GM19468 (cell line): Measurements from ENCODE around the gene EIF1.

Experiments used
- ATAC-seq: cut with Tn5 transposase; IDR thresholded peaks from one replicate; pipeline ENCODE4 v1.9.1; 2021; ENCODE audit warnings: mild to moderate bottlenecking, moderate library complexity, moderate number of reproducible peaks; ENCODE audit not compliant: unreplicated experiment; ENCODE audit errors: extremely low read depth

Gene EIF1

GRCh38 chr17:41654678-41655607 is 33.7 kb upstream of the EIF1 start:
- ATAC-seq: no peak

GRCh38 chr17:41655611-41656111 is 33.0 kb upstream of the EIF1 start:
- ATAC-seq: no peak

- ATAC-seq: no peak
Measured at GRCh38 chr17:41656249-41657023, 32.2 kb upstream of the EIF1 start.

- ATAC-seq: no peak
Measured at GRCh38 chr17:41657176-41657754, 31.4 kb upstream of the EIF1 start.

- no peak for ATAC-seq
Measured at GRCh38 chr17:41657936-41658335, 30.7 kb upstream of the EIF1 start.

- ATAC-seq: no peak
Measured at GRCh38 chr17:41658846-41659245, 29.8 kb upstream of the EIF1 start.

GRCh38 chr17:41659427-41660212 is 29.1 kb upstream of the EIF1 start:
- no peak for ATAC-seq

GRCh38 chr17:41660221-41660711 is 28.4 kb upstream of the EIF1 start:
- ATAC-seq: no peak

- ATAC-seq: no peak
Measured at GRCh38 chr17:41663451-41664171, 25.1 kb upstream of the EIF1 start.

- ATAC-seq: no peak
Measured at GRCh38 chr17:41664172-41664457, 24.6 kb upstream of the EIF1 start.

- no peak for ATAC-seq
Measured at GRCh38 chr17:41664587-41665565, 23.8 kb upstream of the EIF1 start.

- peak; percentile 37 for ATAC-seq
Measured at GRCh38 chr17:41665566-41666236, 23.0 kb upstream of the EIF1 start.

- ATAC-seq: no peak
Measured at GRCh38 chr17:41666237-41666641, 22.4 kb upstream of the EIF1 start.

- no peak for ATAC-seq
Measured at GRCh38 chr17:41666708-41667279, 21.9 kb upstream of the EIF1 start.

GRCh38 chr17:41667280-41668041 is 21.2 kb upstream of the EIF1 start:
- no peak for ATAC-seq

GRCh38 chr17:41672153-41672552 is 16.5 kb upstream of the EIF1 start:
- no peak for ATAC-seq
